GM19397 (cell line): ENCODE measurements around the gene RIPOR3.

Experiments
- ATAC-seq: cut with Tn5 transposase; IDR thresholded peaks from one replicate; pipeline ENCODE4 v1.9.1; 2021; ENCODE audit warnings: mild to moderate bottlenecking, moderate library complexity; ENCODE audit not compliant: unreplicated experiment

RIPOR3 gene

GRCh38 chr20:50594231-50594590 is 97.1 kb downstream of the RIPOR3 start:
- no peak for ATAC-seq

GRCh38 chr20:50593005-50593335 is 98.4 kb downstream of the RIPOR3 start:
- ATAC-seq, result no peak

GRCh38 chr20:50592282-50593004 is 98.9 kb downstream of the RIPOR3 start:
- no peak for ATAC-seq

GRCh38 chr20:50591233-50591852 is 100.0 kb downstream of the RIPOR3 start:
- no peak for ATAC-seq

GRCh38 chr20:50590348-50590664 is 101.0 kb downstream of the RIPOR3 start:
- no peak for ATAC-seq

- no peak for ATAC-seq
Observed at GRCh38 chr20:50589548-50590347, 101.6 kb downstream of the RIPOR3 start.

- ATAC-seq, result no peak
Observed at GRCh38 chr20:50588034-50588736, 103.2 kb downstream of the RIPOR3 start.

GRCh38 chr20:50587291-50587961 is 103.9 kb downstream of the RIPOR3 start:
- ATAC-seq, result no peak

GRCh38 chr20:50586531-50587232 is 104.7 kb downstream of the RIPOR3 start:
- no peak for ATAC-seq

GRCh38 chr20:50585678-50586077 is 105.7 kb downstream of the RIPOR3 start:
- ATAC-seq, result no peak

- ATAC-seq, result no peak
Observed at GRCh38 chr20:50585214-50585613, 106.1 kb downstream of the RIPOR3 start.

- no peak for ATAC-seq
Observed at GRCh38 chr20:50584687-50585086, 106.7 kb downstream of the RIPOR3 start.

- no peak for ATAC-seq
Observed at GRCh38 chr20:50583442-50584150, 107.7 kb downstream of the RIPOR3 start.

- no peak for ATAC-seq
Observed at GRCh38 chr20:50582591-50583234, 108.6 kb downstream of the RIPOR3 start.

- no peak for ATAC-seq
Observed at GRCh38 chr20:50582092-50582491, 109.2 kb downstream of the RIPOR3 start.

GRCh38 chr20:50580842-50581544 is 110.3 kb downstream of the RIPOR3 start:
- ATAC-seq, result no peak

GRCh38 chr20:50580016-50580747 is 111.2 kb downstream of the RIPOR3 start:
- no peak for ATAC-seq

- no peak for ATAC-seq
Observed at GRCh38 chr20:50579511-50579910, 111.8 kb downstream of the RIPOR3 start.
